SU-DHL-6 (cell line): ENCODE measurements around the gene MPND.

Experiments used
- EZH2phosphoT487 ChIP-seq: fragments of 200-600 bp; sonication (generic), shearing (Covaris generic); conservative IDR thresholded peaks from 2 replicates; pipeline ENCODE4 v1.6.1; 2018; ENCODE audit warnings: mild to moderate bottlenecking, antibody characterized with exemption, low read length, moderate library complexity, mixed read lengths
- TF ChIP-seq, protein P1 (sequence below): fragments of 200-600 bp; sonication (generic); IDR thresholded peaks from one replicate; pipeline ENCODE4 v1.5.1; 2017; ENCODE audit warnings: antibody characterized with exemption, mild to moderate bottlenecking, low read length, moderate library complexity; ENCODE audit not compliant: insufficient read depth, poor library complexity, severe bottlenecking

DNA sequence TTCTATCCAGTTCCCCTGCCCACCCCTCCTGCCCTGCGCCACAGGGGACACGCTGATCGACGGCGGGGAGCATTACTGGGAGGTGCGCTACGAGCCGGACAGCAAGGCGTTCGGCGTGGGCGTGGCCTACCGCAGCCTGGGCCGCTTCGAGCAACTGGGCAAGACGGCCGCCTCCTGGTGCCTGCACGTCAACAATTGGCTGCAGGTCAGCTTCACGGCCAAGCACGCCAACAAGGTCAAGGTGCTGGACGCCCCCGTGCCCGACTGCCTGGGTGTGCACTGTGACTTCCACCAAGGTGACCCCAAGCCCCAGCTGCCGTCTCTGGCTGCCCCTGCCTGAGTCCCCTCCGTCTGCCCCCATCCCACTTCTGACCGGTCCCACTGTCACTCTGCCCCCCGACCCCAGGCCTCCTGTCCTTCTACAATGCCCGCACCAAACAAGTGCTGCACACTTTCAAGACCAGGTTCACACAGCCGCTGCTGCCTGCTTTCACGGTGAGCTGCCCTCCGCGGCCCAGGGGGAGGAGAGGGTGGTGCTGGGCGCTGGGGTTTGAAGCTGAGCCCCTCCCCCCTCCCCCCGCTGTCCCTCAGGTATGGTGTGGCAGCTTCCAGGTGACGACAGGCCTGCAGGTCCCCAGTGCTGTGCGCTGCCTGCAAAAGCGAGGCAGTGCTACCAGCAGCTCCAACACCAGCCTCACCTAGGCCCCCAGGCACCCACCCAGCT, 20.3 kb upstream of the MPND start:
- TF ChIP-seq EZH2phosphoT487, result no peak
- TF ChIP-seq, protein P1, sequence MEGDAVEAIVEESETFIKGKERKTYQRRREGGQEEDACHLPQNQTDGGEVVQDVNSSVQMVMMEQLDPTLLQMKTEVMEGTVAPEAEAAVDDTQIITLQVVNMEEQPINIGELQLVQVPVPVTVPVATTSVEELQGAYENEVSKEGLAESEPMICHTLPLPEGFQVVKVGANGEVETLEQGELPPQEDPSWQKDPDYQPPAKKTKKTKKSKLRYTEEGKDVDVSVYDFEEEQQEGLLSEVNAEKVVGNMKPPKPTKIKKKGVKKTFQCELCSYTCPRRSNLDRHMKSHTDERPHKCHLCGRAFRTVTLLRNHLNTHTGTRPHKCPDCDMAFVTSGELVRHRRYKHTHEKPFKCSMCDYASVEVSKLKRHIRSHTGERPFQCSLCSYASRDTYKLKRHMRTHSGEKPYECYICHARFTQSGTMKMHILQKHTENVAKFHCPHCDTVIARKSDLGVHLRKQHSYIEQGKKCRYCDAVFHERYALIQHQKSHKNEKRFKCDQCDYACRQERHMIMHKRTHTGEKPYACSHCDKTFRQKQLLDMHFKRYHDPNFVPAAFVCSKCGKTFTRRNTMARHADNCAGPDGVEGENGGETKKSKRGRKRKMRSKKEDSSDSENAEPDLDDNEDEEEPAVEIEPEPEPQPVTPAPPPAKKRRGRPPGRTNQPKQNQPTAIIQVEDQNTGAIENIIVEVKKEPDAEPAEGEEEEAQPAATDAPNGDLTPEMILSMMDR, result no peak
